HG03469 (cell line): ENCODE results near the gene ZNF57.
"Not testable (repeated sequence)": the region's sequence is repeated elsewhere in the genome, so short reads cannot be mapped to it uniquely, and the experiment has no call there.

Experiments
- ATAC-seq: cut with Tn5 transposase; IDR thresholded peaks from one replicate; pipeline ENCODE4 v1.9.1; 2021; ENCODE audit warnings: mild to moderate bottlenecking, moderate library complexity, moderate number of reproducible peaks; ENCODE audit not compliant: unreplicated experiment

The ZNF57 gene

DNA sequence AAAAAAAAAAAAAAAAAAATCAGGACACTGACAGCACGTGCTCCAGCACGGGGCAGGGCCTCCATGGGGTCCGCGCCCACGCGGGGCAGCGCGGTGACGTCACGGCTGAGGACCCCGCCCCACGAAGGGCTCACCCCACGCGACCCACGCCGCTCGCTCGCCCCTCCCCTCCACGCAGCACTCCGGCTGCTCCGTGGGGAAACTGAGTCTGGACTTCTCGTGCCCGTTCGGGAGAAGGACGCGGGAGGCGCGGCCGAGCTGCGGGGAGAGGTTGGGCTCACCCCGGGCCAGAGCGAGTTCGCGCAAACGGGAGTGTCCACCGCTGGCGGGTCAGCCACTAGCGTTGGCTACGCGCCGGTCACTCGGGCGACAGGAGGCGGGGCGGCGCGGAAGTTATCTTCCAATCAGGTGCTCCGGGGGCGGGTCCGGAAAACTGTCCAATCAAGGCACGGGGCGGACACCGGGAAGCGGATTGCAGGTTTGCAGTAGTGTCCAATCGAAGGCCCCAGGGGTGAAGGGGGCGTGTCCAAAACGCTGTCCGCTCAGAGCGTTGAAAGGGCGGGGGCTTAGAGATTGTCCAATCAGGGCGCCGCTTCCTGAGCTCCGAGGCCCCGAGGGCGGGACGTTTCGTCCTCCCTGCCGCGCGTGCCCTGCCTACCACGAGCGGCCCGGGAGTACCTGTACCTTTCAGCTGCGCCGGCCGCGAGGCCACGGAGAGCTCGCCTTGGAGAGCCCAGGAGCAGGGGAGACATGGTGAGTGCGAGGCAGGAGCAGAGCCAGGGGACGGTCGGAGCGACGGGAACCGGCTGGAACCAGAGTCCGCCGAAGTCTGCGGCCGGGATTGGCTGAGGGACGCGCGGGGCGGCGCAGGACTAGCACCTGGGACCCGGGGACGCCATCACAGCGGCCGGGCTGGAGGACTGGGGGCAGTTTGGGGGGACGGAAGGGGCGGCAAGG lies at the start of gene ZNF57:
ZNF57 (plus strand) TSS at position 633 of the 957 bp plus-strand sequence; CDS start at position 751, 118 bp downstream.
- peak; percentile 74 for ATAC-seq

DNA sequence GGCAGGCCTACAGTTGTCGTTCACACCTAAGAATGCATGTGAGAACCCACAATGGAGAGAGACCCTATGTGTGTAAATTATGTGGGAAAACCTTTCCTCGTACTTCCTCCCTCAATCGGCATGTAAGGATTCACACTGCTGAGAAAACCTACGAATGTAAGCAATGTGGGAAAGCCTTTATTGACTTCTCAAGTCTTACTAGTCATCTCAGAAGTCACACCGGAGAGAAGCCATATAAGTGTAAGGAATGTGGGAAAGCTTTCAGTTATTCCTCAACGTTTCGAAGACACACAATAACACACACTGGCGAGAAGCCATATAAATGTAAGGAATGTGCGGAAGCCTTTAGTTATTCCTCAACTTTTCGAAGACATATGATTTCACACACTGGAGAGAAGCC lies 48.1 kb upstream of the ZNF57 start:
- ATAC-seq = no peak

DNA sequence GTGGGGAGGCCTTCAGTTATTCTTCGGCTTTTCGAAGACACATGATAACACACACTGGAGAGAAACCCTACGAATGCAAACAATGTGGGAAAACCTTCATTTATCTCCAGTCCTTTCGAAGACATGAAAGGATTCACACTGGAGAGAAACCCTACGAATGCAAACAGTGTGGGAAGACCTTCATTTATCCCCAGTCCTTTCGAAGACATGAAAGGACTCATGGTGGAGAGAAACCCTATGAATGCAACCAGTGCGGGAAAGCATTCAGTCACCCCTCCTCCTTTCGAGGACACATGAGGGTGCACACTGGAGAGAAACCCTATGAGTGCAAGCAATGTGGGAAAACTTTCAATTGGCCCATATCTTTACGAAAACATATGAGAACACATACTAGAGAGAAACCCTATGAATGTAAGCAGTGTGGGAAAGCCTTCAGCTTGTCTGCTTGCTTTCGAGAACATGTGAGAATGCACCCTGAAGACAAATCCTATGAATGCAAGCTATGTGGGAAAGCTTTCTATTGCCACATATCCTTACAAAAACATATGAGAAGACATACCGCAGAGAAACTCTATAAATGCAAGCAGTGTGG lies 47.6 kb upstream of the ZNF57 start:
- no peak for ATAC-seq

DNA sequence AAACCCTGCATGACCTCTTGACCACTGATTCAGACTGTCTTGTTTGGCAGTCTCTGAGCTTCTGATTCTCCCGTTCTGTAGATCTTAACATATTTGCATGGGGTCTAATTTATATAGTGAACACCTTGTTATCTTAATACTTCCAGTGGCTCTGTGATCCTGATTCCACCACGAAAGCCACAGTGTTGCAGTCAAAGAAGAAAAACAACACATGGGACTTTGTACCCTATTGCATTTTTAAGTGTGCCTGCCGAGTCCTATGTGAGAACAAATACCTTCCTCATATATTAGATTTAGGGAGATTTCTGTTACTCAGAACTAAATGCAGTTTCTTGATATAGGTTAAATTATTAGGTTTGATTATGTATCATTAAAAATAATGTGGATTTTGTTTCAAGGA lies 45.9 kb upstream of the ZNF57 start:
- no peak for ATAC-seq

DNA sequence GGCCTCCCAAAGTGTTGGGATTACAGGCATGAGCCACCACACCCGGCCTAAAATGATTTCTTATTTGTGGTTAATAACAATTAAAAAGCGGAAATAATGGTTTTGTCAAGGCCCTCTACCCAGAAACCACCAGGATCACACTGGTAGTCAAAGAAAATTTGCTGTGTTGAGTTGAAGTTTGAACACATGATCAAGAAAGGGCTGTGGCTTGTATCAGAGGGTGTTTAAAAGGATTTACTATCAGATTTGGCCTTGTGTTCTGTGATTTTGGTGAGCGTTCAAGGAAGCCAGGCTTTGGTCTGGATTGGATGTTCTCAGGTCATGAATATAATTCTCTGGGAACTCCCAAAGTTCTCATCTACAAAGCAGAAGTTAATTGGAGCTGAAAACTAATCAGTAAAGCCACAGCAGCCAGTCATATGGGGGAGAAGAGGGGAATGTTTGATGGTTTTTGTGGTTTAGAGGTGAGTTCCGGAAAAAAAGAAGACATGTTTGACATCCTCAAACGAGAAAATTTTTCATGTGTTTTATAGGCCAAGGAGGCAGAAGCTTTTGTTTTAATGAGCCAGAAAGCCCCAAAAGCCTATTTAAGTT lies 44.2 kb upstream of the ZNF57 start:
- ATAC-seq = no peak

DNA sequence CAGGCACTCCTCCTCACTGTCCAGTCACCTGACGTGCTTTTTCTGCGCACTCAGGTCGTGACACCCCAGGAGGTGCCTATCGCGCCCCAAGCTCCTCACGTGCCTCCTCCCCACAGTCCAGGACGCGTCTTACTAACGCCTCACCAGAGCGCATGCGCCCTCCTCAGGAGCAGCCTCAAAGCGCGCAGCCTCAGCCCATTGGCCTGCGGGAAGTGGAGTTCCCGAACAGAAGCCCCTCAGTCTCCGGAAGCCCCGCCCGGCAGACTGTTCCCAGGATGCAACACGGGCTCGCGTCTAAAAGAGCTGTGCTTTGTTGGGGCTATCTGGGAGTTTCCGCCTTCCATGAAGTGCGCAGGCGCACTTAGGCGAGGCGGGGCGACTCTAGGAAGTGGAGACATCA lies 41.9 kb upstream of the ZNF57 start:
- ATAC-seq = no peak

DNA sequence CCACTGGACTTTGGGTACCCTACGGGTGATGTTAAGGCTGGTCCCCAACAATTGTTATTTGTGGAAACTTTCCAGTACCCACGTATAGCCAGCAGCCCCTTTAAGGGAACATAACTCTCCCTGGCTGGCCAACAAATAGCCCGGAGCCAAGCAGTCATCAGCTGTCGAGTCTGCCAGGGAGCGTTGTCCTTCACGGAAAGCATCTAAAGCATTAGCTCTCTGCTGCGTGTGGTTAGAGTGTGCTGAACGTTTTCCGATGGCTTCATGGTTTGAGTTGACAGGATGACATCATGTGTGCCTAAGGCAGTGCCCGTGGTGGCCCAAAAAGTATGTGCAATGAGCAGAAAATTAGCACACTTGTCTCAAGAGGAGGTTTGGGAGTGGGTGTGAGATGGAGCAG lies 36.9 kb upstream of the ZNF57 start:
- no peak for ATAC-seq

DNA sequence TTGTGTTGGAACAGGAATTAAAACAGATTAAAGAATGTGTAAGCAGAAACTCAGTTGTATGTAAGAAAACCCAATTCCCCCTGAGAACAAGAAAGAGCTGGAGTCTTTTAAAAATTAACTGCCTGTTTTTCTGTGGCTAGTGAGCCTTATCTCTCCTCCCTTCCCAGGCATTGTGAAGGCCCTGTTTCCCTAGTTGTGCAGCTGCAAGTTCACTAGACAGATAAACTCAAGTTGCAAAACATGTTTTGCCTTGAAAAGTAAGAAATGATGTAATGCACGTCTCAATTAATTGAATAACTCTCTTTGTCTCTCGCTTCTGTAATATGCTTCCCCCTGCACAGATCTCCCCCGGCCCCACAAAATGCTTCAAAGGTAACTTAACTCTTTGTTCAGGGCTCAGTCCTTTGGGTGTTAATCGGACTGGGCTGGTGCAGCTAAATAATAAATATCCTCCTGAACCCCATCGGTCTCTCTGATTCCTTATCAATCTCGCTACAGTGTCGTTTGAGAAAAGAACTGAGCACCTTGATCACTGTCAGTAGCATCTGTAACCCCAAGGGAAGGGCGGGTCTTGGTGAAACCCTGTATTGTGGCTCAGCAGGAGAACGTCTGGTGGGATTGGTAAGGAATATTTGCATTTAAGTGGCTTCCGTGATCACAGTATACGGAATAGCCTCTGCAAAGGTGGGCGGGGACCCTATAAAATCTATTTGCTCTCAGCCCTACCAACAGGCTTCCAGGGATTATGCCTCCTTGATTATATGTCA lies 35.2 kb upstream of the ZNF57 start:
- no peak for ATAC-seq

DNA sequence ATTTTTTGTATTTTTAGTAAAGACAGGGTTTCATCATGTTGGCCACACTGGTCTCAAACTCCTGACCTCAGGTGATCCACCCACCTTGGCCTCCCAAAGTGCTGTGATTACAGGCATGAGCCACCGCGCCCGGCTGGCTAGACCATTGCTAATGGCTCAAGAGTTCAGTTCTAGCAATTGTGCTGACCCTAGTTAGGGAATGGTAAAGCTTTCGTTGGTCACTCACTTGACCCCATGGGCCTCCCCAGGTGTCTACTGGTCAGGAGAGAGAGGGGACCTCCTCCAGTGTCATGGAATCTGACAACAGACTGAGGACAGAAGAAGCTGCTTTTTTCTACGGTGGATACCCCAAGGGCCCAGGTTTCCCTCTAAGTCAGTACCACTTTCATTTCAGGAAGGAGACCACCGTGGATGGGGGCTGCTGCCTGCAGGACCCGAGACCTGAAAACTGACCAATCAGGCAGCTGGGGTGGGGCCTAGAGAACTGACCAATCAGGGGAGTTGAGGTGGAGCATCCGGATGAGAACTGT lies 34.2 kb upstream of the ZNF57 start:
- ATAC-seq = no peak

DNA sequence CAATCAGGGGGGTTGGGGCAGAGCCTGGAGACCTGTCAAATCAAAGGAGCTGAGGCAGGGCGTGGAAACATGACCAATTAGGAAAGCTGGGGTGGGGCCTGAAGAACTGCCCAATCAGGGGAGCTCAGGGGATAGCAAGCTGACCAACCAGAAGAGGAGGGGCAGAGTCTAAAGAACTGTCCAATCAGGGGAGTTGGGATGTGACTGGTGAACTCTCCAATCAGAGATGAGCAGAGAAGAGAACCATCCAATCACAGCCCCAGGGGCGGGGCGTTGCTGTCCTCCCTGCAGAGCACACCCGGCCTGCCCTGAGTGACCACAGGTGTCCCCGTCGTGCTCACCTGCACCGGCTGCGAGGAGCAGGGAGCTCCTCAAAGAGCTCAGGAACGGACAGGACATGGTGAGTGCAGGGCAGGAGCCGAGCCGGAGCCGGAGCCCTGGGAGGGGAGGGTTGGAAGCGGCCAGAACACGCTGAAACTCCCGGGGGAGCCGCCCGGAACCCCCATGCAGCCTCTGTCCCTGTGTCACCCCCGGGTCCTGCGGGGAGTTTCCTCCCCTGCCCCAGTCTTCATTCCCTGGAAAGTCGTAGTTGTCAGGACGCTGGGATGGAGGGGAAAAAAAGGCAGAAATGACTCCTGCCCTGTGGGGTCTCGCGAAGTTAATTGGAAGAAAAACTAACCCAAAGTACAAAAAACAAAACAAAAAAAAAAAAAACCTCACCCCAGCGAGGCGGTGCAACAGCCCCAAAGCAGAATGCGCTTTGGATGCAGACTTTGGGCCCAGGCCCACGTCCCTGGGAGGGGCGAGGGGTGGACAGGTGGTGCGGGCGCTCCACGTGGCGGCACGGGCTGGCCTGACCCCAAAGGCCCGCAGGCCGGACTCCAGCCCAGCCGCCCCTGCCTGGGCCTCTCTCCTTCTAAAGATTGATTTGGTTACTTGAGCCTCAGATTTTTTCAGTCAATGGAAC lies 33.4 kb upstream of the ZNF57 start, which contains the start of gene ZNF556:
ZNF556 (plus strand) TSS at position 311 of the 967 bp plus-strand sequence; CDS start at position 398, 87 bp downstream.
- no peak for ATAC-seq

DNA sequence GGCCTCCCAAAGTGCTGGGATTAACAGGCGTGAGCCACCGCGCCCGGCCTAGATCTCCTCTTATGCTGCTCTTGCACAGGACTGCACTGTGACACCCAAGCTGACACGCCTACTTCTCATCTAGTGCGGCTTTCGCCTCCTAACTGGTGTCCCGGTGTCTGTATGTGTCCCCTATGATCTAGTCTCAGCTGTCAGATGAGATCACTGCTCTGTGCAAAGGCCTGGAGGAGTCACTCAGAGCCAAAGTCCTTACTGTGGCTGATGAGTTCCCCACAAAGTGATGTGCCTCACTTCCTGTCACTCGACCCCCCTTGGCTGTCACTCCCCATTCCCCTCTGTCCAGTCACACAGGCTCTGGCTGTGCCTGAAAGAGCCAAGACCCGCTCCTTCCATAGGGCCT lies 31.1 kb upstream of the ZNF57 start:
- ATAC-seq = no peak

DNA sequence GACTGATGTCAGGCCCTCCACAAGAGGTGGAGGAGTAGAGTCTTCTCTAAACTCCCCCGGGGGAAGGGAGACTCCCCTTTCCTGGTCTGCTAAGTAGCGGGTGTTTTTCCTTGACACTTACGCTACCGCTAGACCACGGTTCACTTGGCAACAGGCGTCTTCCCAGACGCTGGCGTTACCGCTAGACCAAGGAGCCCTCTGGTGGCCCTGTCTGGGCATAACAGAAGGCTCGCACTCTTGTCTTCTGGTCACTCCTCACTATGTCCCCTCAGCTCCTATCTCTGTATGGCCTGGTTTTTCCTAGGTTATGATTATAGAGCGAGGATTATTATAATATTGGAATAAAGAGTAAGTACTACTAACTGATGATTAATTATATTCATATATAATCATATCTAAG lies 28.6 kb upstream of the ZNF57 start:
- ATAC-seq = not testable (repeated sequence)

DNA sequence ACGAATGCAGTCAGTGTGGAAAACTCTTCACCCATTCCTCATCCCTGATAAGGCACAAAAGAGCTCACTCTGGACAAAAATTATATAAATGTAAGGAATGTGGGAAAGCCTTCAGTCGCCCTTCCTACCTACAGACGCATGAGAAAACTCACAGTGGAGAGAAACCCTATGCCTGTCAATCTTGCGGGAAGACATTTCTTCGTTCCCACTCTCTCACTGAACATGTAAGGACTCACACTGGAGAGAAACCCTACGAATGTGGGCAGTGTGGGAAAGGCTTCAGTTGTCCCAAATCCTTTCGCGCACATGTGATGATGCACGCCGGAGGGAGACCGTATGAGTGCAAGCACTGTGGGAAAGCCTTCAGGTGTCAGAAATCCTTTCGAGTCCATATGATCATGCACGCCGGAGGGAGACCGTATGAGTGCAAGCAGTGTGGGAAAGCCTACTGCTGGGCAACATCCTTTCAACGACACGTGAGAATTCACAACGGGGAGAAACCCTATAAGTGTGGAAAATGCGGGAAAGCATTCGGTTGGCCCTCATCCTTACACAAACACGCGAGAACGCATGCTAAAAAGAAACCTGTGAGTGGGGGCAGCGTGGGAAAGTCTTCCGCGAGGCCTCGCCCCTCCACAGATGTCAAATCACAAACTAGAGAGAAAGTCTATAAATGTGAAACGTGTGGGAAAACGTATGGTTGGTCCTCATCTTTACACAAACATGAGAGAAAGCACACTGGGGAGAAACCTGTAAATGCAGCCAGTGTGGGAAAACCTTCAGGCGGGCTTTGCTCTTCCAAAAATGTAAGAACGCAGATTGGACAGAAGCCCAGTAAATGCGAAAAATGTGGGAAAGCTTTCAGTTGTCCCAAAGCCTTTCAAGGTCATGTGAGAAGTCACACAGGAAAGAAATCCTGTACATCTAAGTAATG lies 23.1 kb upstream of the ZNF57 start:
- ATAC-seq = no peak

DNA sequence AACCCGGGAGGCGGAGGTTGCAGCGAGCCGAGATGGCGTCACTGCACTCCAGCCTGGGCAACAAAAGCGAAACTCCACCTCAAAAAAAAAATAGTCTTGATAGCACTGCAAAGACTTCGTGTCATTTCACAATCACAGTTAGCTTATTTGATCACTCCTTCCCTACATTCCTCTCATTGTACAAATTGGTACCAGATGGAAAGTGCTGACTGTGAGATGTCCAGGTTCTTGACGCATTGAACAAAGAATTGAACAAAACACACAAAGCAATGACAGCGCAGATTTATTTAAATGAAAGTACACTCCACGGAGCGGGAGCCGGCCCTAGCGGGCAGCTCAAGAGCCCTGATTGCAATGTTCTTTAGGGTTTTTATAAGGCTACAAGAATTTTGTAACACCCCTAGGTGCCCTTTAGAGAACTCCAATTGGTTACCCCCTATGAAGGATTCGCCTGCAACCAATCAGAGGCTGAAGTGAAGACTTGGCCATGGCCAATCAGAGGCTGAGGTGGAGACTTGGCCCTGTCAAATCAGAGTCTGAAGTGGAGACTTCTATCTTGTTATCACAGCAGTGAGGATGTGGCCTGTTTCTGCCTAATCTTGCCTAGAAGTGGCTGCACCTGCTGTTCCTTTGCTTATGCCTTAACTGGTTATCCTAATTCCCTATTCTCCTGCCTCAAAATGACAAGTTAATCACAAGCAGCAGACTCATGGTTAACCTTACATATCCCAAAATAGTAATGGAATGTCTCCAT lies 16.9 kb upstream of the ZNF57 start:
- no peak for ATAC-seq

DNA sequence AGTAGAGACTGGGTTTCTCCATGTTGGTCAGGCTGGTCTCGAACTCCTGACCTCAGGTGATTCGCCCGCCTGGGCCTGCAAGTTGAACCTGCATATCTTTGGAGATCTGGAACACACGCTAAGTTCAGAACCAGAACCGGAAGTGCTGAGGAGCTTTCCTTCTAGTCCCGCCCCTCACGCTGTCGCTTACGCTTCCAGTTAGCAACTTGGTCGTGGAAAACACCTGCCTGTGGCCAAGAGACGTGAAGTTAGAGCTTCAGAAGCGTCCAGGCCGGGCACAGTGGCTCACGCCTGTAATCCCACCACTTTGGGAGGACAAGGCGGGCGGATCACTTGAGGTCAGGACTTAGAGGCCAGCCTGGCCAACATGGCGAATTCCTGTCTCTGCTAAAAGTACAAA lies 15.0 kb upstream of the ZNF57 start:
- no peak for ATAC-seq

DNA sequence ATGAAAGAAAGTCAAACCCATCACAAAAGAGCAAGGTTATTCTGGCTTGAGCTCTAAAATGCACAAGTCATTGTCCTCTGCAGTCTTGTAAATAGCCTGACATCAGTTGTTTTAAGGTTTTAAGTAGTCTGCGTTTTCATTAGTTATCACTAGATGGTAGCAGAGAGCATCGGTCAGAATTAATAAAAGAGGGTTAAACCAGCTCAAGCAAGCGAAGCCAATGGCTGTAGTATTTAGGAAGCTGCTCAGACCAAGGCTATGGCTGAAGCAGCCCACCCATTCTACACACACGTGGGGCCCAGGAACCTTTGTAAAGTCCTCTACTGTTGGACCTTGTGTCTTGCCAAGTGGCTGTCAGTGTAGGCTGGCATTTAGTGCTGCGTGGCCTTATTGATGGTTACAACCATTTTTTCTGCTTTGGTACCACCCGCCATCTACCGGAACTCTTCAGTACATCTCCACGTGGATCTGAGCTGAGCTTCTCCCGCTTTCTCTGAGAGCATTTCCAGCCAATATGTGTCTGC lies 13.3 kb upstream of the ZNF57 start:
- ATAC-seq = no peak

DNA sequence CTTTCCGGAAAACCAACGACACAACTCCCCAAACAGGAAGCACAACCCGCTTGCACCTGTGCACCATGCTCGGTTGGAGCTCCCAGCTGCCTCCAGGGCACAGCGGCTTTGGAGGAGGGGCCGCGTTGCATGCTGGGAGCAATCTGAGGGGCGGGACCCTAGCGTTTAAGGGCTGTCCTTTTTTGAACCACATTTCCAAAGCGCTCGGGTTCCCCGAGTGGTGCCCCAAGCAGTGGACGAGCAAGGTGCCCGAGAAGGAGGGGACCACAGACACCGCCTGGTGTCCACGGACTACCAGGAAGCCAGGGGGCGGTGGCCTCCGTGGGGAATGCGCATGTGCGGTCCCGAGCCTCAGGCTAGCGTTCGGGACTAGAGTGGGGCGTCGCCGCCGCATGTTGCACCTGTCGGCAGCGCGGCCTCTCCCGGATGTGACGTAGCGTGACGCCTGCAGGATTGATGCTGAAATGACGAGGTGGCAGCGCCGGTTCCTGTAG lies 11.9 kb upstream of the ZNF57 start:
- ATAC-seq = no peak
